Mucosa of descending colon (tissue), 3 donors: Measurements from ENCODE around the gene ZNF853. TPM values are rescaled to one million over a fixed set of nuclear protein-coding genes. Genes with fewer than 3 reads are reported as not detected.
"Not testable (repeated sequence)": the region's sequence is repeated elsewhere in the genome, so short reads cannot be mapped to it uniquely, and the experiment has no call there.

Experiments used
- ATAC-seq: fragments of 200-7000 bp; cut with Tn5 transposase; one replicate; pipeline ENCODE4 v1.9.1; 2020; ENCODE audit warnings: mild to moderate bottlenecking, moderate library complexity
- DNase-seq, 3 donors: peaks; one replicate each; pipeline ENCODE4 v3.0.0-alpha.2; 2020
- H3K36me3 ChIP-seq: fragments of 200-600 bp; one replicate; pipeline ENCODE4 v1.8.0; 2021; ENCODE audit warnings: low read depth, mild to moderate bottlenecking
- H3K4me1 ChIP-seq: fragments of 200-600 bp; one replicate; pipeline ENCODE4 v1.8.0; 2021; ENCODE audit warnings: low read depth, mild to moderate bottlenecking
- H3K4me3 ChIP-seq: fragments of 200-600 bp; one replicate; pipeline ENCODE4 v1.8.0; 2021; ENCODE audit warnings: mild to moderate bottlenecking
- H3K9me3 ChIP-seq: fragments of 200-600 bp; one replicate; pipeline ENCODE4 v1.8.0; 2021; ENCODE audit warnings: mild to moderate bottlenecking
- intact Hi-C, 2 donors: fragments of 100-400 bp; cut with DNase I in 1 of 2; cut with micrococcal nuclease in 1 of 2; formaldehyde crosslinking; loops; one replicate each; pipeline versions ENCODE4 v1.11.0 to v1.11.1; 2022; cut with DNase I, micrococcal nuclease
- total RNA-seq, 3 donors: library from RNA; stranded (reverse); fragmentation: NEBNext Ultra II Directional in 2 of 3; extraction: Animal tissue kit (Norgen Biotek cat#: 25700) in 2 of 3; gene quantifications; one replicate each; pipeline versions ENCODE4 v1.2.1 to v1.2.4, GENCODE V29; 2021 to 2023
- TF ChIP-seq, protein P1 (sequence below): fragments of 200-600 bp; IDR thresholded peaks from one replicate; pipeline ENCODE4 v1.8.0; 2022; ENCODE audit warnings: antibody characterized with exemption, mild to moderate bottlenecking
- donor health status: DM: no; HTN: no; CAD: no; lungs with moderate emphysema.
- donor health status: DM: no; HTN: no; CAD: no.
- donor health status: DM: no; HTN: yes; CAD: no.

The ZNF853 gene
- total RNA-seq, 3 donors from 2014 or later, result 0.84 to 19.9 (median 1.4) TPM

DNA sequence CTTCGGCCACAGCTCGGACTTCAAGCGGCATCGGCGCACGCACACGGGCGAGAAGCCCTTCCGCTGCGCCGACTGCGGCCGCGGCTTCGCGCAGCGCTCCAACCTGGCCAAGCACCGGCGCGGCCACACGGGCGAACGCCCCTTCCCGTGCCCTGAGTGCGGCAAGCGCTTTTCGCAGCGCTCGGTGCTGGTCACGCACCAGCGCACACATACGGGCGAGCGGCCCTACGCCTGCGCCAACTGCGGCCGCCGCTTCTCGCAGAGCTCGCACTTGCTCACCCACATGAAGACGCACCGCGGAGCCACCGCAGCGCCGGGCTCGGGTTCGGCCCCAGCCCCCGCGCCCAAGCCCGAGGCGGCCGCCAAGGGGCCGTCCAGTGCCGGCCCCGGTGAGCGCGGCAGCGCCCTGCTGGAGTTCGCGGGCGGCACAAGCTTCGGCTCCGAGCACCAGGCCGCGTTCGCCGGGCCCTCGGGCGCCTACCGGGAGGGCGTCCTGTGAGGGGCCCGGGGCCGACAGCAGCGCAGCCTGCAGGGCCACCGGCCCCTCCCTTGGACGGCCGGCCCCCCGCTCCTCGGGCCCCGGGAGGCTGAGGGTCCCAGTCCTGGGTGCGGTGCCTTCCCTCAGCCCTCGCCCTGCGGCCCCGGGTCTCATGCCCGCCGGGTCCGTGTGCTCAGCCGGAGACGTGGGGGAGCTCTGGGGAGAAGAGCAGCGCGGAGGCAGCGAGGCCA, 38.9 kb downstream of the ZNF853 start:
- intact Hi-C loops, result no loop called here
- Histone ChIP-seq H3K36me3 (peaks cover 4% of the 10 kb centered on the region), H3K4me1 (no peaks in the 10 kb centered on the region), H3K9me3 (peaks cover 2% of the 10 kb centered on the region), H3K4me3 (no peak overlapping the region)
- TF ChIP-seq, protein P1, sequence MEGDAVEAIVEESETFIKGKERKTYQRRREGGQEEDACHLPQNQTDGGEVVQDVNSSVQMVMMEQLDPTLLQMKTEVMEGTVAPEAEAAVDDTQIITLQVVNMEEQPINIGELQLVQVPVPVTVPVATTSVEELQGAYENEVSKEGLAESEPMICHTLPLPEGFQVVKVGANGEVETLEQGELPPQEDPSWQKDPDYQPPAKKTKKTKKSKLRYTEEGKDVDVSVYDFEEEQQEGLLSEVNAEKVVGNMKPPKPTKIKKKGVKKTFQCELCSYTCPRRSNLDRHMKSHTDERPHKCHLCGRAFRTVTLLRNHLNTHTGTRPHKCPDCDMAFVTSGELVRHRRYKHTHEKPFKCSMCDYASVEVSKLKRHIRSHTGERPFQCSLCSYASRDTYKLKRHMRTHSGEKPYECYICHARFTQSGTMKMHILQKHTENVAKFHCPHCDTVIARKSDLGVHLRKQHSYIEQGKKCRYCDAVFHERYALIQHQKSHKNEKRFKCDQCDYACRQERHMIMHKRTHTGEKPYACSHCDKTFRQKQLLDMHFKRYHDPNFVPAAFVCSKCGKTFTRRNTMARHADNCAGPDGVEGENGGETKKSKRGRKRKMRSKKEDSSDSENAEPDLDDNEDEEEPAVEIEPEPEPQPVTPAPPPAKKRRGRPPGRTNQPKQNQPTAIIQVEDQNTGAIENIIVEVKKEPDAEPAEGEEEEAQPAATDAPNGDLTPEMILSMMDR, result no peak
- DNase-seq (no peak), ATAC-seq (no peak)

DNA sequence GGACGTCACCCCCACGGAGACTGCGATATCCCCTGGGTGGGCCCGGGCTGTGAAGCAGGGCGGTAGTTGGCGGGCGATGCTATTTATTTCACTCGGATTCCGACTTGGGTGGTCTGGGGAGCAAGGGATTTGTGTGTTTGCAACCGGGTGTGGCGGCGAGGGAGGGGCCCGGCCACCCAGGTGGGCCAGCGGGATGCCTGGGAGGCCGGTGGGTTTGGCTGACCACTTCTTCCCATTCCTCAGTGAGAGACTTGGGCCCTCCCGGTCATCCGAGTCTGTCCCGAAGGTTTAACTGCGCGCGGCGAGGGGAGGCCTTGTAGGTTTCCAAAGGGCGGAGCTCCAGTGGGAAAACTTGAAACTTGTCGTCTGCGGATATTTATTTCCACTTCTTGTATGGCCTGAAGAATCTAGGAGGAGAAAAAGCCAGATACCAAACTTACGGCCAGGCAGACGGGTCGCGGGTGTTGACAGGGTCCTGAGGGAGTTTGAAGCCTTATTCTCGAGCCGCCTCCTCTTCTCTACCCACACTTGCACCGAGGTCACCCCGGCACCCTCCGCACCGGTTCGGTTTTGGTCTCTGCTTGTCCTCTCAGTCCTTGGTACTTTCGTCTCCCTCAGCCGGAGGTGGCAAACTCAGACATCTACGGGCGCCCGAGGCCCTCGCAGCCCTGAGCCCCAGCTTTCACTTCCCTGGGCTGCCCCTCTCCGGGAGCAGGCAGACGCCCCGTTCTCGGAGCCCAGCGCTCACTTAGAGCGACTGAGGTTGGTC, 39.6 kb downstream of the ZNF853 start:
- intact Hi-C loops, result no loop called here
- H3K4me3 ChIP-seq, result no peak overlapping the region
- peaks cover 4% of the 10 kb centered on the region for H3K36me3 ChIP-seq
- TF ChIP-seq, protein P1, result no peak
- DNase-seq, result no peak
- peaks cover 2% of the 10 kb centered on the region for H3K9me3 ChIP-seq
- no peaks in the 10 kb centered on the region for H3K4me1 ChIP-seq
- no peak for ATAC-seq

DNA sequence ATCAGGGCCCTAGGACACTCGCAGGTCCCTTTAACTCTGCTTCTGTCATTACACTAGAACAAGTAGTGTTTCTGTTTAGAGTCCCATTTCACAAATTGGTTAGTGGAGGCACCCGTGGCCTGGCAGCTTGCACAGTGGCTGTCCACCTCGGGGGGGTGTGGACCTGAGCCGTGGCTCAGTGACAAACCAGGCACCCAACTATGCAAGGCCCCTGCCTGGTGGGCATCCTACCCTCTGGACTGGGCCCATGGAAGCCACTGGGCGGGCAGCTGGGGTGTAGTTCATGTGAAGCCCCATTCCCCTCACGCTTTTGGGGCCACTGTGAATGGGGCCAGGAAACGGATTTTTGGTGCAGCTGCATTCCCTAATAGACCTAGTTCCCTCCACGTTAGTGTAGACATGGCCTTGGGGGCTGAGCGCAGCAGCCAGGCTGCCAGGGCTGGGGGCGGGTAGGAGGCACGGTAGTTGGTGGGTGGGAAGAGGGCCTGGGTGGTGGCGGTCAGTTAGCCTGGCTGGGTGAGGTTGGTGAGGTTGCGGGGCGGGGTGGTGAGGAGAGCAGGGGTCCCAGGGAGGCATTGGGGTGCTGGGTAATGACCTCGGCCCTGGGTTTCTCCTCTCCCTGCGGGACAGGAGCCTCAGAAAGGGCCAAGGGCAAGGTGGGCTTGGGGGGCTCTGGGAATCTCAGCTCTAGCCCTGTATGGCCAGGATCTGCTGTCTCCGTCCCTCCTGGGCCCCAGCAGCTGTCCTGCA, 40.4 kb downstream of the ZNF853 start:
- ATAC-seq, result no peak
- Histone ChIP-seq H3K4me3 (no peak overlapping the region), H3K36me3 (peaks cover 4% of the 10 kb centered on the region), H3K4me1 (no peaks in the 10 kb centered on the region), H3K9me3 (peaks cover 2% of the 10 kb centered on the region)
- peak in 1 of 3 donors; percentile 44 for DNase-seq
- TF ChIP-seq, protein P1, result no peak
- intact Hi-C loops, result no loop called here

DNA sequence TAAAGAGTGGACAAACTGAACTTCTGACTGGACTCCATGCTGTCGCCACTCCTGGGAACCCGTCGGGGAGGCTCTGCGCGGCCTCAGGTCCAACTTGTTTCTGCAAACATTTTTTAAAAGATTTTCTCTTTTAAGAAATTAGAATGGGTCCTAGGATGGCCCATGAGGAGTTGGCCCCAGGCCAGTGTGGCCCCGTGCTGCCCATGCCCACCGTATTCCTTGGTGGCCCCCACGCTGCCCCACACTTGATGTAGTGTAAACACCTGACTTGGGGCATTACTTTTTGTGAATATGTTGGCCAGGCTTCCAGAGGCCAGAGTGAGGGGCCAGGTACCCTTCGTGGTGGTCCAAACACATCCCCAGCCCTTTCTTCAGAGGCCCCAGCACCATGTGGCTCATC, 41.0 kb downstream of the ZNF853 start:
- intact Hi-C loops, result no loop called here
- H3K36me3 ChIP-seq, result peaks cover 4% of the 10 kb centered on the region
- TF ChIP-seq, protein P1, result no peak
- DNase-seq (no peak), ATAC-seq (no peak)
- H3K9me3 ChIP-seq, result peaks cover 2% of the 10 kb centered on the region
- H3K4me3 ChIP-seq, result no peak overlapping the region
- no peaks in the 10 kb centered on the region for H3K4me1 ChIP-seq

DNA sequence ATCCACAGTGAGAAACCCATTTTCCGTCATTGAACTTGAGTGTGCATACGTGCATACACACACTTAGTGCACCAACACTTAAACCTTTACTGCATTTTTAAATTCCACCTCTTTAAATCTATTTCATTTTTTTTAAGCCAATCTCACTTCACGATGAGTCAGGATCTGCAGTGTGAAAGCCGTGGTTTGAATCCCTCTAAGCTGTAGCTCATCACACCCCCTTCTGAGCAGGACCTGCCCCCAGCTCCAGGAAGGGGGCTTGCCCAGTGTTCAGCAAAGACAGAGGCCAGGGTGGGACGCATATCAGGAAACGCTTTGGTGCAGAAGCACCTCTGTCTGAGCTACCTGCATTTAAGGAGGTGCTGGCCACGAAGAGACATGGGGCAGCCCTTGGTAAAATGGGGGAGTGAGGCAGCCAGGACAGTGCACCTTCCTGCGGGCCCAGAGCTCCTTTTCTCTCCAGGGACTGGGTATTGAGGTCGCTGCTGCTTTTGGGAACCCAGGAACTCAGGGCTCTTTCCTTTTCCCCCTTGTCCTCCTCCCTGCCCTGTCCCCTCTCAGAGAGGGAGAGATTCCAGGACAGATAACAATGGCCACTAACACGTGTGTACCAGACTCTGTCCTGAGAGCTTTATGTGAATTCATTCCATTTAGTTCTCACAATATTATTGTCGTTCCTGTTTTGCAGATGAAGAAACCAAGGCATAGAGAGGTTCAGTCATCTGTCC, 43.4 kb downstream of the ZNF853 start:
- Histone ChIP-seq H3K36me3 (no peaks in the 10 kb centered on the region), H3K9me3 (no peaks in the 10 kb centered on the region), H3K4me1 (no peaks in the 10 kb centered on the region), H3K4me3 (no peak overlapping the region)
- ATAC-seq (peak; percentile 14), DNase-seq (no peak)
- intact Hi-C loops, result no loop called here
- TF ChIP-seq, protein P1, result no peak

DNA sequence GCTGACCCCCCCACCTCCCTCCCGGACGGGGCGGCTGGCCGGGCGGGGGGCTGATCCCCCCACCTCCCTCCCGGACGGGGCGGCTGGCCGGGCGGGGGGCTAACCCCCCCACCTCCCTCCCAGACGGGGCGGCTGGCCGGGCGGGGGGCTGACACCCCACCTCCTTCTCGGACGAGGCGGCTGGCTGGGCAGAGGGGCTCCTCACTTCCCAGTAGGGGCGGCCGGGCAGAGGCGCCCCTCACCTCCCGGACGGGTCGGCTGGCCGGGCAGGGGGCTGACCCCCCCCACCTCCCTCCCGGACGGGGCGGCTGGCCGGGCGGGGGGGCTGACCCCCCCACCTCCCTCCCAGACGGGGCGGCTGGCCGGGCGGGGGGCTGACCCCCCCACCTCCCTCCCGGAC, 55.4 kb downstream of the ZNF853 start:
- not testable (repeated sequence) for H3K4me1 ChIP-seq
- peaks cover 68% of the 10 kb centered on the region for H3K9me3 ChIP-seq

More for the DNA sequence above, 55.4 kb downstream of the ZNF853 start:
- H3K4me3 ChIP-seq, DNase-seq, H3K36me3 ChIP-seq, ATAC-seq, intact Hi-C loops: not testable (repeated sequence)
